ENCODE results near the gene TIMMDC1.

DNA sequence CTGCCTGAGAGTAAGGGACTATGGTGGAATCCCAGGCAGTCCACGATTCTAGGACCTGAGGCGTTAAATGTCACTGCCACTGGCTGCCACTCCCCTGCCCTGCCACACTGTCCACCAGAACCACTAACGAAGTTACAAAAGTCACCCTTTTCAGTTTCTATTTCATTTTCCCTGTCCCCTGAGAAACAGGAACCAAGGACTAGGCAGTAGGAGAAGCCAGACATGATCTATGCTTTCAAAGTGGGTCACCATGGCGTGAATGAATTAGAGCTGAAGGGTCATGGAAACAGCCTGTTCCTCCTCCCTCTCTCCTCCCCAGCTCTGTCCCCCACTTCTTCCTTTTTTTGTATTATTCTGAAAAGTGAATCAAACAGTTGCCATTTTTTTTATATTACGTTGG is 71.9 kb downstream of the TIMMDC1 start:
- TF ChIP-seq, protein P1, sequence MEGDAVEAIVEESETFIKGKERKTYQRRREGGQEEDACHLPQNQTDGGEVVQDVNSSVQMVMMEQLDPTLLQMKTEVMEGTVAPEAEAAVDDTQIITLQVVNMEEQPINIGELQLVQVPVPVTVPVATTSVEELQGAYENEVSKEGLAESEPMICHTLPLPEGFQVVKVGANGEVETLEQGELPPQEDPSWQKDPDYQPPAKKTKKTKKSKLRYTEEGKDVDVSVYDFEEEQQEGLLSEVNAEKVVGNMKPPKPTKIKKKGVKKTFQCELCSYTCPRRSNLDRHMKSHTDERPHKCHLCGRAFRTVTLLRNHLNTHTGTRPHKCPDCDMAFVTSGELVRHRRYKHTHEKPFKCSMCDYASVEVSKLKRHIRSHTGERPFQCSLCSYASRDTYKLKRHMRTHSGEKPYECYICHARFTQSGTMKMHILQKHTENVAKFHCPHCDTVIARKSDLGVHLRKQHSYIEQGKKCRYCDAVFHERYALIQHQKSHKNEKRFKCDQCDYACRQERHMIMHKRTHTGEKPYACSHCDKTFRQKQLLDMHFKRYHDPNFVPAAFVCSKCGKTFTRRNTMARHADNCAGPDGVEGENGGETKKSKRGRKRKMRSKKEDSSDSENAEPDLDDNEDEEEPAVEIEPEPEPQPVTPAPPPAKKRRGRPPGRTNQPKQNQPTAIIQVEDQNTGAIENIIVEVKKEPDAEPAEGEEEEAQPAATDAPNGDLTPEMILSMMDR (IDR thresholded peaks at IDR 0.05 in 4 of 5, conservative IDR thresholded peaks at IDR 0.05 in 1 of 5) = no peak
- no peak for TF ChIP-seq POLR2A (IDR thresholded peaks at IDR 0.05)

All from gastrocnemius medialis (tissue), 4 donors.